ENCODE measurements around the gene ARCN1. TPM values are rescaled to one million over a fixed set of nuclear protein-coding genes. Genes with fewer than 3 reads are reported as not detected.
"Not testable (repeated sequence)": the region's sequence is repeated elsewhere in the genome, so short reads cannot be mapped to it uniquely, and the experiment has no call there.

The ARCN1 gene
- total RNA-seq, 1 experiment from 2014 or later = 88.3 TPM

DNA sequence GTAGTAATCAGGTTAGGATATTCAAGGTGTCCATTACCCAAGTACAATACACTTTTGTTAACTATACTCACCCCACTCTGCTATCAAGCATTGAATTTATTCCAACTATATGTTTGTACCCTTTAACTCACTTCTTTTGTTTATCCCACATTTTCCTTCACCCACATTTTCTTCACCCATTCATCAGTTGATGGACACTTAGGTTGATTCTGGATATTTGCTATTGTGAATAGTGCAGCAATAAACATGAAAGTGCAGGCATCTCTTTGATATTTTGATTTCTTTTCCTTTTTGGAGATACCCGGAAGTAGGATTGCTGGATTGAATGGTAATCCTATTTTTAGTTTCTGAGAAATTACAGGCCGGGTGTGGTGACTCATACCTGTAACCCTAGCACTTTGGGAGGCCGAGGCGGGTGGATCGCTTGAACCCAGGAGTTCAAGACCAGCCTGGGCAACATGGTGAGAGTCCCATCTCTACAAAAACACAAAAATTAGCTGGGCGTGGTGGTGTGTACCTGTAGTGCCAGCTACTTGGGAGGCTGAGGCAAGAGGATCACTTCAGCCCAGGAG, 34.7 kb upstream of the ARCN1 start:
- no peak for DNase-seq (ENCODE audit: low spot score)
- in situ Hi-C loops (cut with HindIII; ENCODE audit: low sequenced_read_pairs) = no loop called here

- in situ Hi-C loops (cut with HindIII; ENCODE audit: low sequenced_read_pairs) = no loop called here
- no peak for DNase-seq (ENCODE audit: low spot score)
These were observed 28.1 kb upstream of the ARCN1 start for GRCh38 chr11:118544010-118544646.

DNA sequence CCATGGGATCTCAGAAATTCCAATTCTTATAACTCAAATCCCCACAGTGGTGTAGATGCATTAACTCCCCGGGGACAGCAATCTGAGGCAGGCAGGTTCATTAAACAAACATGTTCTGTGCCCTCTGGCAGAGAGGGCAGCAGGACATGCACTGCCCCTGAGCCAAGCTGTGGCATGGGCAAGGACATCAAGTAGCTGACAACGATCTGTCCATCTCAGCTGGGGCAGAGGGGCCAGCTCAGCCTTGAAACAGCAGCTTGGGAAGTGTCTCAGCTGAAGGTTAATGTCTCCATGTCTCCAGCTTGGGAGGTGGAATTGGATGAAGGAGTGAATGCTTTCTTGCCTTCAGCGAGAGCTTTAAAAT, 27.6 kb upstream of the ARCN1 start:
- in situ Hi-C loops (cut with HindIII; ENCODE audit: low sequenced_read_pairs) = no loop called here

GRCh38 chr11:118545533-118545932, 26.7 kb upstream of the ARCN1 start:
- no peak for DNase-seq (ENCODE audit: low spot score)
- in situ Hi-C loops (cut with HindIII; ENCODE audit: low sequenced_read_pairs) = no loop called here

More for the DNA sequence above, 27.6 kb upstream of the ARCN1 start:
- no peak for DNase-seq (ENCODE audit: low spot score)

GRCh38 chr11:118547132-118547531, 25.1 kb upstream of the ARCN1 start:
- in situ Hi-C loops (cut with HindIII; ENCODE audit: low sequenced_read_pairs) = no loop called here
- no peak for DNase-seq (ENCODE audit: low spot score)

- in situ Hi-C loops (cut with HindIII; ENCODE audit: low sequenced_read_pairs) = no loop called here
- no peak for DNase-seq (ENCODE audit: low spot score)
These were observed 19.9 kb upstream of the ARCN1 start for GRCh38 chr11:118552341-118552740.

- in situ Hi-C loops (cut with HindIII; ENCODE audit: low sequenced_read_pairs) = no loop called here
- DNase-seq (ENCODE audit: low spot score) = no peak
These were observed 11.4 kb upstream of the ARCN1 start for GRCh38 chr11:118560806-118561205.

- peak; percentile 19 for DNase-seq (ENCODE audit: low spot score)
- in situ Hi-C loops (cut with HindIII; ENCODE audit: low sequenced_read_pairs) = no loop called here
These were observed 7.2 kb upstream of the ARCN1 start for GRCh38 chr11:118565051-118565450.

DNA sequence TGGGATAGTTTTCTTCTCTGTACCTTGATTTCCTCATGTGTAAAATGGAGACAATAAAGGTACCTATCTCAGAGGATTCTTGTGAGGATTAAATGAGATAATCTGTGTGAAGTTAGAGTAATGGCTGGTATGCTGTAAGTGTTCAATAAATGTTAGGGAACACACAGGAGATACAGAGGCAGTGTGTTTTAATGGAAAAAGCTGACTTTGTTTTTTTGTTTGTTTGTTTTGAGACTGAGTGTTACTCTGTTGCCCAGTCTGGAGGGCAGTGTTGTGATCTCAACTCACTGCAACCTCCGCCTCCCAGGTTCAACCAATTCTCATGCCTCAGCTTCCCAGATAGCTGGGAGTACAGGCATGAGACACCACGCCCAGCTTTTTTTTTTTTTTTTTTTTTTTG, 2.5 kb upstream of the ARCN1 start:
- in situ Hi-C loops (cut with HindIII; ENCODE audit: low sequenced_read_pairs) = no loop called here
- no peak for DNase-seq (ENCODE audit: low spot score)

DNA sequence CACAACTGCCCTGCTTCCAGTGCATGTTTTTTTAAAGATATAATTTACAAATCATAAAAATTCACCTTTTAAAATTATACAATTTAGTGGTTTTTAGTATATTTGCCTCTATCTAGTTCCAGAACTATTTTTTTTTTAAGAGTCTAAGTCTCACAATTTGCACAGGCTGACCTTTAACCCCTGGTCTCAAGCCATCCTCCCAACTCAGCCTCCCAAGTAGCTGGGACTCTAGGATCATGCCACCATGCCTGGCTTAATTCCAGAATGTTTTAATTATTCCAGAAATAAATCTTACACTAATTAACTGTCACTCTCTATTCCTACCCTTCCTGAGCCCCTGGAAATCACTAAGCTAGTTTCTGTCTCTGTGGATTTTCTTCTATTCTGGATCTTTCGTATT, 1.4 kb upstream of the ARCN1 start:
- in situ Hi-C loops (cut with HindIII; ENCODE audit: low sequenced_read_pairs) = no loop called here
- DNase-seq (ENCODE audit: low spot score) = no peak

- DNase-seq (ENCODE audit: low spot score) = peak; percentile 22
- in situ Hi-C loops (cut with HindIII; ENCODE audit: low sequenced_read_pairs) = not testable (repeated sequence)
These were observed 528 bp upstream of the ARCN1 start for GRCh38 chr11:118571701-118572060.

- no peak for DNase-seq (ENCODE audit: low spot score)
- in situ Hi-C loops (cut with HindIII; ENCODE audit: low sequenced_read_pairs) = no loop called here
These were observed 857 bp downstream of the ARCN1 start for GRCh38 chr11:118572981-118573550.

DNA sequence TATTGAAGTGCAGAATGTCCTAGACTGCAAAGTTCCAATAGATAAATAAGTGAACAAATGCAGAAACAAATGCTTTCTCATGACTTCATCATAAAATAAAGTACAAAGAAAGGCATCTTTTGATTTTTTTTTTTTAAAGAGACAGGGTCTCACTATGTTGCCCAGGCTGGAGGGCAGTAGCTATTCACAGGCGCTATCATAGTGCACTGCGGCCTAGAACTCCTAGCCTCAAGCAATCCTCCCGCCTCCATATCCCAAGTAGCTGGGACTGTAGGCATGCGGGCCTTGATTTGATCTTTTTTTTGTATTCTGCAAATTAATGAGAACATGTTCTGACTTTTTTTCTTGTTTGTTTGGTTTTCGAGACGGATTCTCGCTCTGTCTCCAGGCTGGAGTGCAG, 2.4 kb downstream of the ARCN1 start:
- DNase-seq (ENCODE audit: low spot score) = no peak
- in situ Hi-C loops (cut with HindIII; ENCODE audit: low sequenced_read_pairs) = loop anchor here (5.0 kb wide), 1 partner anchor 47 kb away; the partner anchor contains the start of gene TTC36

DNA sequence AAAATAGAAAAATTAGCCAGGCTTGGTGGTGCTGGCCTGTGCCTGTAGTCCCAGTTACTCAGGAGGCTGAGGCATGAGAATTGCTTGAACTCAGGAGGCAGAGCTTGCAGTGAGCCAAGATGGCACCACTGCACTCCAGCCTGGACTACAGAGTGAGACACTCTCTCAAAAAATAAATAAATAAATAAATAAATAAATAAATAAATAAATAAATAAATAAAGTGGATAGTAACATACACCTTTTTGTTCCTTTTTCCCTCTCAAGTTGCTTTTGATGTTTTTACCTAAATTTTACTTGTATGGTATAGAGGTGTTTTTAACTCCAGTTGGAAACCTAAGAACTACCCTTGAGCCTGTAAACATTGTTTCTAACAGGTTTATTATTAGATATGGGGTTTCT, 5.8 kb downstream of the ARCN1 start:
- DNase-seq (ENCODE audit: low spot score) = not testable (repeated sequence)
- in situ Hi-C loops (cut with HindIII; ENCODE audit: low sequenced_read_pairs) = loop anchor here (5.0 kb wide), 1 partner anchor 51 kb away; the partner anchor contains the start of gene TTC36

- in situ Hi-C loops (cut with HindIII; ENCODE audit: low sequenced_read_pairs) = no loop called here
- DNase-seq (ENCODE audit: low spot score) = no peak
These were observed 8.8 kb downstream of the ARCN1 start for GRCh38 chr11:118581057-118581456.

DNA sequence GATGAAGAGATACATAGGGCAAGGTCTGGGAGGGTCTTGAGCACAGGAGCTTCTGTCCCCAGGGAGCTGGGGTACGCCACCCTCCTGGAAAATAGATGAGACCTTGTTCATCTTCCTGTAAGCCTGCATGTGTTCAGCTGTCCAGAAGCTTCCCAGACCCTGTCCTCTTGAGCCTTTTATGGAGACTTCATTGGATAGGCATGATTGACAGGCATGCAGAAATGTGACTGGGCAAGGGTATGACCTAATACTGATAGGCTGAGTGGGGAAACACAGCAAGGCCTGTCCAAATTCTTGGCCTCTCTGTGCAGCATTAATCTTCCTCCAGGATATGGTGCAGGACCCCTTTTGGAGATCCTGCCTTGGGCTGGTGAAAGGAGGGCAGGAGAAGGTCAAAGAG, 15.7 kb downstream of the ARCN1 start:
- DNase-seq (ENCODE audit: low spot score) = no peak

GRCh38 chr11:118592616-118593367, 20.6 kb downstream of the ARCN1 start:
- no peak for DNase-seq (ENCODE audit: low spot score)
- in situ Hi-C loops (cut with HindIII; ENCODE audit: low sequenced_read_pairs) = no loop called here

More for the DNA sequence above, 15.7 kb downstream of the ARCN1 start:
- in situ Hi-C loops (cut with HindIII; ENCODE audit: low sequenced_read_pairs) = no loop called here

DNA sequence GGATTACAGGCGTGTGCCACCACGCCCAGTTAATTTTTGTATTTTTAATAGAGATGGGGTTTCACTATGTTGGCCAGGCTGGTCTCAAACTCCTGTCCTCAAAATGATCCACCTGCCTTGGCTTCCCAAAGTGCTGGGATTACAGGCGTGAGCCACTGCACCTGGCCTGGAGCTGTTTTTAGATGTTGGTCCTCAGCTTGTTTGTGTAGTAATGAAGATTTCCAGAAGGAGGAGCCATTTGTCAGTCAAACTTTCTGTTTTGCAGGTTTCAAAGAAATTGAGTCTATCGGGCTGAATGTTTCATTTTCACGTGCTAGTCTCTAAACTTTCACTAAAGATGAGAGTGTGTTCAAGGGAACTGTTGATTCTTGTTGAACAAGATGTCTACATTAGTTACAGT, 22.8 kb downstream of the ARCN1 start:
- peak; percentile 73 for DNase-seq (ENCODE audit: low spot score)

DNA sequence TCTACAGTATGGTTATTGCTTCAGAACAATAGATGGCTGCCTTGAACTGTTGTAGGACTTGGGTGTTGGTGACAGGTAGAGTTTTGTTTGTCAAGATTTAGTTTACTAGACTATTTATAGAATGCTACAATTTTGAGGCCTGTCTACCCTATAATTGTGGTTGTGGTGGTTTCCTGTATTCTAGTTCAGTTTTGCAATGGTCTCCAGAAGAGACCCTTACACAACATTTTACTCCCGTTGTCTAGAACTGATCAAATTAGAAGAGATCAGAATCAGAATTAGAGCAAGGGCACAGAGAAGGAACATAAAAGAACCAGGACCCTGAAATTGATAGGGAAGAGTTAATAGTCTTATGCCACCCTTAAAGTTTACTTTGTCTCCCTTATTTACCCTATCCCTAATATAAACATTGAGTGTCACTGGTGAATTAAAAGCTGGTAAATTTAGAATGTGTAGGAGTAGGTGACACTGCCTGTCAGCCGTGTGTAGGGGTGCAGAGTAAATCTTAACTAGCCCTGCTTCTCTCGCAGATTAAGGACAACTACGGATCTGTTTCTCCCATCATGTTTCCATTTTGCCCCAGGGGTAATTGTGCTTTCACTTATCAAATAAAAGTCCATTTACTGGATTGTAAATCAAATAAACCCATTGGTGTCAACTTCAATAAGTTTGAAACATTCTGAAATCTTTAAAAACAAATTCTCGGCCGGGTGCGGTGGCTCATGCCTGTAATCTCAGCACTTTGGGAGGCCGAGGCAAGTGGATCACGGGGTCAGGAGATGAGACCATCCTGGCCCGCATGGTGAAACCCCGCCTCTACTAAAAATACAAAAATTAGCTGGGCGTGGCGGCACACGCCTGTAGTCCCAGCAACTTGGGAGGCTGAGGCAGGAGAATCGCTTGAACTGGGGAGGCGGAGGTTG, 24.3 kb downstream of the ARCN1 start:
- DNase-seq (ENCODE audit: low spot score) = no peak
- in situ Hi-C loops (cut with HindIII; ENCODE audit: low sequenced_read_pairs) = no loop called here

More for the DNA sequence above, 22.8 kb downstream of the ARCN1 start:
- in situ Hi-C loops (cut with HindIII; ENCODE audit: low sequenced_read_pairs) = not testable (repeated sequence)

Data from G401 (cell line).